Fibroblast of the conjunctiva (primary cell): ENCODE data around the gene GPR25.

Source experiments
- DNase-seq: peaks from one replicate; pipeline ENCODE4 v3.0.0-alpha.2; 2010; ENCODE audit warnings: low read depth

GPR25 gene

GRCh38 chr1:200872446-200873115 lies at the start of gene GPR25:
Gene GPR25 (plus strand): TSS chr1:200872981. CDS start chr1:200873038, 57 bp downstream.
- no peak for DNase-seq

DNA sequence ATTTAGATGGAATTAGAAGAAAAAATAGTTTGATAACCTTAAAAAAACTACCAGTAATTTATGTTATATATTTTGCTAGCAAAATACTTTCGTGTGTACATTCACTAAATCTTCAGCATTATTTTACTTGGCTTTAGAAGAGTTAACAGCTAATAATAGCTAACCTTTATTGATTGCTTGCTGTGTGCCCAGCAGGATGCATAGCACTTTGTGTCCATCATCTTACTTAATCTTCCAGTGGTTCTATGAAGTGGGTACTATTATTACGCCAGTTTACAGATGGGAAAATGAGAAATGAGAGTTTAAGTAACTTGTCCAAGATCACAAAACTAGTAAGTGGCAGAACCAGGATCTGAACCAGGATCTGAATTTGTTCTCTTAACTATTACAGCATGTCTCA lies 41.7 kb upstream of the GPR25 start:
- DNase-seq, result no peak

DNA sequence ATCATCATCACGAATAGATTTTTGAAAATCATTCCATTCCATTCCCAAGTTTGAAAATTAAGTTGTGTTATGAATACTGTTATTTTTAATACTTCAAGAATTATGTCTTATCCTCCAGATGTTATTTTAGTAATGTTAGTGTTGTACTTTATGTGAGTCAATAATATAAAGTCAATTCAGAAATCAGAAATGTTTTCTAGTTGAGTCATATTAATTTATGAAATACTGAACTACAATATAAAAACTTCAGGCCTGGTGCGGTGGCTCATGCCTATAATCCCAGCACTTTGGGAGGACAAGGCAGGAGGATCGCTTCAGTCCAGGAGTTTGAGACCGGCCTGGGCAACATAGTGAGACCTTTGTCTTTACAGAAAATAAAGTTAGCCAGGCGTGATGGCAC lies 38.4 kb upstream of the GPR25 start:
- no peak for DNase-seq

- no peak for DNase-seq
These were observed 36.6 kb upstream of the GPR25 start for GRCh38 chr1:200836213-200836612.

DNA sequence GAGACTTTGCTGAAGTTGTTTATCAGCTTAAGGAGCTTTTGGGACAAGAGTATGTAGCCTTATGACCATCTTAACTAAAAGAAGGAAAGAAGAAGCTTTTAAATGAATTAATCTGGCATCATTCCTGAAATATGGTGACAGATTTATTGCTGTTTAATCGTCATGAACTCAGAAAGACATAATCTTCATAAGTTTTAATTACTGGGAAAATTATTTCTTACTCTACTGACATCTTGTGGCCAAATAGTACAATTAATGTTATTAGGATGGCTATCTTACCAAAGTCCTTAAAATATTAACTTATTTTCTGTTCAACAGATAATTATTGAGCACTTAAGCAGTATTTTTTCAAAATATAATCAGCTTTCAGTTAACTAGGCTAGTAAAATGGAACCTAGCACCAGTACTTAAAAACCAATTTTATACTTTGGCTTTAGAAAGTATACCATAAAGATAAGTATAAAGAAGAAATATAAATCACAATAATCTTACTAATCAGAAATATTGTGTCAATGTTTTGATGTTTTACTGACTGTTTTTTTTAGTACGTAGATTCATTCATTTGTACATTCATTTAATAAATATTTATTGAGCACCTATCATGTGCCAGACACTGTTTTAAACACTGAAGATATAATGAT lies 34.7 kb upstream of the GPR25 start:
- no peak for DNase-seq

- DNase-seq, result no peak
These were observed 33.9 kb upstream of the GPR25 start for GRCh38 chr1:200838676-200839445.

DNA sequence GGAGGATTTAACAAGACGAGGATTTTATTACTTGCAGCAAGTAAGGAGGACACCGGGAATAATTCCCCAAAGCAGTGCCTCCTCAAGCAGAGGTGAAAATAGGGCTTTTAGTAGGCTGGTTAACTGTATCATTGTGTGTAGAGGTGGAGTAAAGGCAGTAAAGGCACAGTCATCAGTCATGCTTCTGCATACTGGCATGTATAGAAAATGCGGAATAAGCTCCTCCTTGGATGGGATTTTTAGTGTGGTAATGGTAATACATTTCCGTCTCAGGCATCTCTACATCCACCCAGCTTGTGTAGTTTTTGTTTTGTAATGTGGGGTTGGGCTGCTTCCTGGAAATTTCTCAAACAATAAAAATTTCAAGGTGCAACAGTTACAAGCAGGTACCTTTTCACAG lies 27.4 kb upstream of the GPR25 start:
- DNase-seq, result no peak

- DNase-seq, result no peak
These were observed 26.4 kb upstream of the GPR25 start for GRCh38 chr1:200846398-200846797.

- no peak for DNase-seq
These were observed 23.4 kb upstream of the GPR25 start for GRCh38 chr1:200849430-200849829.

DNA sequence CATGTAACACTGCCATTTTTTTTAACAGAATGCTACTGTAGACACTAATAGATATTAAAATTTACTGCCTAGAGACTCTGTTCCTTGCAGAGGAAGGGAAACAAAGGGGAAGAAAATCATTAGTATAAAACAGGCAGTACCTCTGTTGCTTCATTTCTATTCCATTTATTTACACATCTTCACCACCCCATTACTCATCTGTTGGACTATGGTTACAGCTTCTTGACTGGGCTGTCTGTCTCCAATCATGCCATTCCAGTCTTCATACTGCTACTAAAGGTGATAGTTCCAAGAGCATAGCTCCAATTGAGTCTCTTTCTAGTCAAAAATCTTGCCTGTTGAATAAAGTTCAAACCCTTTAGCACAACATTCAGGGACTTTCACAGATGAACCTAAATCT lies 22.2 kb upstream of the GPR25 start:
- DNase-seq, result no peak

- peak; percentile 81 for DNase-seq
These were observed 15.9 kb upstream of the GPR25 start for GRCh38 chr1:200856716-200857357.

- no peak for DNase-seq
These were observed 15.0 kb upstream of the GPR25 start for GRCh38 chr1:200857804-200858203.

DNA sequence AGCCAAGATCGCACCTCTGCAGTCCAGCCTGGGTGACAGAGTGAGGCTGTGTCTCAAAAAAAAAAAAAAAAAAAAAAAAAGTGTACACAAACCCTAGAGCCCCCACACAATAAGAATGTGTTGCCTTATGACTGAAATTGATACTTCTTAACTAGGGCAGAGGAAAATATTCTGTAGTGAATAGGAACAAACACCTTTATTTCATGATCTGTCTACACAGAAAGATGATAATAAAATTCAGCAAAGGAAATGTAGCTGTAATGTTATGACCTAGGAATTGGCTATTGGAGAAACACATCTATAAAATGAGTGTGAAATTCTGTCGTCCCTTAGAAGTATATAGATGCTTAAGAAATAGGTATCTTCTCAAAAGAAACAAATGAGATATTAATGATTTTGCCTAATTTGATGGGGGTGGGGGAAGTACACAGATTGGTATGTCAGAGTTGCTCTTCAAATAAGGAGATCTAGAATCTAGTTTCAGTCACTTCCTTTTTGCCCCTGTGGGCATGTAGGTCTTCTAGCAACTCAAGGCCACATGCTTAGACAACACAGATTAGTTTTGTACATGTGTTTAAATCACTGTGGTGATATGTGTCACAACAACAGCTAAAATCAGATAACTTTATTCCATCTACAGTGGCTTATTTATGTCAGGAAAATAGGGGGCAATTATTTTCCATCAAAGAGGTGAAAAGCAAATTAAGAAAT lies 10.7 kb upstream of the GPR25 start:
- DNase-seq, result no peak

- no peak for DNase-seq
These were observed 9.9 kb upstream of the GPR25 start for GRCh38 chr1:200862713-200863415.

DNA sequence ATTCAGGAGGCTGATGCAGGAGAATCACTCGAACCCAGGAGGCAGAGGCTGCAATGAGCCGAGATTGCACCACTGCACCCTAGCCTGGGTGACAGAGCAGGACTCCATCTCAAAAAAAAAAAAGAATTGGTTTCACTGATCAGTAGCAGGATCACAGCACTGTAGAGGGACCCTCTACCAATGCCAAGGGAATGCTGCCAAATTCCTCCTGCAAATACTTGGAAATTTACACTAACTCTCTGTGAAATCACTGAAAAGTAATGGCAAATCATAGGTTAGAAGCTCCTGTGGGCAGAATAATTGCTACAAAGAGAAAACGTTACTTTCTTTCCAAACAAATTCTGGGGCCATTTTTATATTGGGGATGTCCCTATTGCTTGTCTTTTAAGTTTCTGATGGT lies 6.7 kb upstream of the GPR25 start:
- no peak for DNase-seq

GRCh38 chr1:200866521-200866920 lies 6.3 kb upstream of the GPR25 start:
- no peak for DNase-seq

DNA sequence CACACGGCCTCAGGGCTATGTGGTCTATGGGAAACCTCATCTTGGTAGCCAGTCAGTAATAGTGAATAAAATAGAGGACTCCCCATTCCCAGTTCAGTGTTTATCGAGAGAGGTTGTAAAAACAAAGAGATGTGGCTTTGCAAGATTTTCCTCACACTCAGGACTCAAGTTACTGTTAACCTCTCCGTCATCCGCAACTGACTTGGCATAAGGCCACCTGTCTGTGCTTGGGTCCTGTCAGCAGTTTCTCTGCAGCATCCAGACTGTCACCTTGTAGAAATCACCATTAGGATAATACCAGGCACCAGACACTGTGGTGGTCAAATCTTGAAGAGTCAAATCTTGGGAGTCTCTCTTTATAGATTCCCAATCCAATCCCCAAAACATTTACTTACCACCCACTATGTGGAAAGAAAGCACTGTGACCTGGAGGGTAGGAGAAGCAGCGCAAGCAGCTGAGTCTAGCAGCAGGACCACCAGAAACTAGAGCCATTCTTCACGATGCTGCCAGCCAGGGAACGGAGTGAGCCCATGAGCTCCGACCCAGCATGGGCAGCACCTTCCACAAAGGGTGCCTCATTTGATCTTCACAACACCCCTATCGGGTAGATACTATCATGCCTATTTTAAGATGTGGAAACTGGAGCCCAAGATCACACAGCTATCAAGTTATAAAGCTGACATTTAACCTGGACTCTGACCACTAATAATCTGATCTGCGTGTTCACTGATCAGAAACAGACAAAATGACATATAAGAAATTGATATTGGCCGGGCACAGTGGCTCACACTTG lies 5.6 kb upstream of the GPR25 start:
- no peak for DNase-seq

- DNase-seq, result no peak
These were observed 3.4 kb upstream of the GPR25 start for GRCh38 chr1:200869376-200869752.

DNA sequence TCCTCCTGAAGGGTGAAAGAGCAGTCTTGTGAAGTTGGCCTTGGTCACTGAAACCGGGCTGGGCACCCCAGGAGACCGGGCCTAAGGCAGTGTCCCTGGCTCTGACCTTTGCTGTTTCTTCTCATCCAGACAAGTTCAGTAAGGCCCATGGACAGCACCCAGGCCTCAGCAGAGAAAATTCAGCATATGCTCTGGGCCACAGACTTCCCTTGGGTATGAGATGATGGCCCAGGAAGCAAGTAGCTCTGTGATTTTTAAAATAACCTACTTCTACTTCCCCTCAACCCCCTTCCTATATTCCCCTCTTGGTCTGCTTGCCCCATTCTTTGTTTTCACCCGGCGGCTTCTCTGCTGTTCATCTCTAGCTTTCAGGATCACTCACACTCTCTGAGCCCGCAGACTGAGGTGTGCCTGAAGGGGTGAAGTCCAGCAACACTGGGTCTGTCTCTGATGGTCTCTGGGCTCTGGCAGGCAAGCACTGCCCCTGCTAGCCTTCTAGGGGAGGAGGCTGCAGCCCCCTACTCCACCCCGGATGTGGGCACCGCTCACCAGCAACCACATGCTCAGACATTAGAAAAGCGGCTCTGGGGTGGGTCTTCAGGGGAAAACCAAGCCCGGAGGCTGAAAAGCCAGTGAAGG lies 2.9 kb upstream of the GPR25 start:
- no peak for DNase-seq

DNA sequence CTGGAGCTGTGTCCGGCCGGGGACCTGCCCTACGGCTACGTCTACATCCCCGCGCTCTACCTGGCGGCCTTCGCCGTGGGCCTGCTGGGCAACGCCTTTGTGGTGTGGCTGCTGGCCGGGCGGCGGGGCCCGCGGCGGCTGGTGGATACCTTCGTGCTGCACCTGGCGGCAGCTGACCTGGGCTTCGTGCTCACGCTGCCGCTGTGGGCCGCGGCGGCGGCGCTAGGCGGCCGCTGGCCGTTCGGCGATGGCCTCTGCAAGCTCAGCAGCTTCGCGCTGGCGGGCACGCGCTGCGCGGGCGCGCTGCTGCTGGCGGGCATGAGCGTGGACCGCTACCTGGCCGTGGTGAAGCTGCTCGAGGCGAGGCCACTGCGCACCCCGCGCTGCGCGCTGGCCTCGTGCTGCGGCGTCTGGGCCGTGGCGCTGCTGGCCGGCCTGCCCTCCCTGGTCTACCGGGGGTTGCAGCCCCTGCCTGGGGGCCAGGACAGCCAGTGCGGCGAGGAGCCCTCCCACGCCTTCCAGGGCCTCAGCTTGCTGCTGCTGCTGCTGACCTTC lies 412 bp downstream of the GPR25 start:
- DNase-seq, result no peak
